Diencephalon (tissue), 1 donor: Measurements from ENCODE around the gene CXCL6. TPM values are rescaled to one million over a fixed set of nuclear protein-coding genes. Genes with fewer than 3 reads are reported as not detected.

ENCODE experiments used
- total RNA-seq: library from RNA; depleted of rRNA; stranded (reverse); fragments of >200 nt; gene quantifications from one replicate; pipeline ENCODE4 v1.2.3, GENCODE V29; 2014

Gene CXCL6
- 0.69 TPM for total RNA-seq

DNA sequence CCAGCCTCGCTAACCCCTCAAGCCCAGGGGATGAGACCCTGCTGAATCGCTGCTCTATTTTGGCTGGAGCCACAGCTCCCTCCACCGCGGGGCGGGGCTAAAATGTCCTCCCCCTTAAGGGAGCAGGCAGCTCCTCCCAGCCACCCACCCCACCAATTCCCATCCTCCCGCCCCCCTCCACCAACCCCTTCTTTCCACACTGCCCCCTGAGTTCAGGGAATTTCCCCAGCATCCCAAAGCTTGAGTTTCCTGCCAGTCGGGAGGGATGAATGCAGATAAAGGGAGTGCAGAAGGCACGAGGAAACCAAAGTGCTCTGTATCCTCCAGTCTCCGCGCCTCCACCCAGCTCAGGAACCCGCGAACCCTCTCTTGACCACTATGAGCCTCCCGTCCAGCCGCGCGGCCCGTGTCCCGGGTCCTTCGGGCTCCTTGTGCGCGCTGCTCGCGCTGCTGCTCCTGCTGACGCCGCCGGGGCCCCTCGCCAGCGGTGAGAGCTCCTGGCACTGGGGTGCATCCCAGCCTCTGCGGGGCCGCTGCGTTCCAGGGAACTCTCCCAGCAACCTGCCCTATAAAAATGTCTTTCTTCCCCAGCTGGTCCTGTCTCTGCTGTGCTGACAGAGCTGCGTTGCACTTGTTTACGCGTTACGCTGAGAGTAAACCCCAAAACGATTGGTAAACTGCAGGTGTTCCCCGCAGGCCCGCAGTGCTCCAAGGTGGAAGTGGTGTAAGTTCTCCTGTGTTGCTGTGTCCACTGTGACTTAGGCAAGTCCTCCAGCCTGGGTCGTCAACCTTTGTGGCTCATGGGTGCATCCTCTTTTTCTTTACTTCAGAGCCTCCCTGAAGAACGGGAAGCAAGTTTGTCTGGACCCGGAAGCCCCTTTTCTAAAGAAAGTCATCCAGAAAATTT, at the start of gene CXCL6:
Gene CXCL6, plus strand, starts transcription at position 306 of the 907 bp plus-strand sequence. Its CDS starts 73 bp downstream, at position 379.

DNA sequence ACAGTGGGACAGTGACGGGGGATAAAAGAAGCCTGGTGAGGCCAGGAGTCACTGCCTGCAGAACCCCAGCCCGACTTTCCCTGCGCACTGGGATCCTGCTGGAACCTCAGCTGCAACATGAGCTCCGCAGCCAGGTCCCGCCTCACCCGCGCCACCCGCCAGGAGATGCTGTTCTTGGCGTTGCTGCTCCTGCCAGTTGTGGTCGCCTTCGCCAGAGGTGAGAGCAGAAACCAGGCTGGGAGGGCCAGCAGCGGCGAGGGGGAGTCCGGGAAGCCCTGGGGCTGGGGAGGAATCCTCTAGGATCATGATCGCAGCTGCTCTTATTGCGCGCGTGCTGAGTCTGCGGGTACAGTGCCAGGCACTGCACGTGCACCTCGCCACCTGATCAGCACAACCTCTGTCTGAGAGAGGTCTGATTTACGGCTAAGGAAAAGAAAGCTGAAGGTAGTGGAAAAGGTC, 16.8 kb downstream of the CXCL6 start, which contains the start of gene PF4V1:
Gene PF4V1, plus strand, starts transcription at position 51 of the 459 bp plus-strand sequence. Its CDS starts 67 bp downstream, at position 118.

DNA sequence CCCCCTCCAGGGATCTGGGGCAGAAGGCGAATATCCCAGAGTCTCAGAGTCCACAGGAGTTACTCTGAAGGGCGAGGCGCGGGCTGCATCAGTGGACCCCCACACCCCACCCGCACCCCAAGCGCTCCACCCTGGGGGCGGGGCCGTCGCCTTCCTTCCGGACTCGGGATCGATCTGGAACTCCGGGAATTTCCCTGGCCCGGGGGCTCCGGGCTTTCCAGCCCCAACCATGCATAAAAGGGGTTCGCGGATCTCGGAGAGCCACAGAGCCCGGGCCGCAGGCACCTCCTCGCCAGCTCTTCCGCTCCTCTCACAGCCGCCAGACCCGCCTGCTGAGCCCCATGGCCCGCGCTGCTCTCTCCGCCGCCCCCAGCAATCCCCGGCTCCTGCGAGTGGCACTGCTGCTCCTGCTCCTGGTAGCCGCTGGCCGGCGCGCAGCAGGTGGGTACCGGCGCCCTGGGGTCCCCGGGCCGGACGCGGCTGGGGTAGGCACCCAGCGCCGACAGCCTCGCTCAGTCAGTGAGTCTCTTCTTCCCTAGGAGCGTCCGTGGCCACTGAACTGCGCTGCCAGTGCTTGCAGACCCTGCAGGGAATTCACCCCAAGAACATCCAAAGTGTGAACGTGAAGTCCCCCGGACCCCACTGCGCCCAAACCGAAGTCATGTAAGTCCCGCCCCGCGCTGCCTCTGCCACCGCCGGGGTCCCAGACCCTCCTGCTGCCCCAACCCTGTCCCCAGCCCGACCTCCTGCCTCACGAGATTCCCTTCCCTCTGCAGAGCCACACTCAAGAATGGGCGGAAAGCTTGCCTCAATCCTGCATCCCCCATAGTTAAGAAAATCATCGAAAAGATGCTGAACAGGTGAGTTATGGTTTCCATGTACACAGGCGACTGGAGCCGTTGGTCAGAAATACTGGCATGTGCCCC, 32.9 kb downstream of the CXCL6 start, which contains the start of gene CXCL1:
Gene CXCL1, plus strand, starts transcription at position 264 of the 926 bp plus-strand sequence. Its CDS starts 78 bp downstream, at position 342.

Other genes with a start within 250 kb of the CXCL6 start
- gene RASSF6, start 216.2 kb upstream of the CXCL6 start, total RNA-seq = 0.23 TPM
- 0.23 TPM for gene CXCL8, start 96.1 kb upstream of the CXCL6 start, total RNA-seq
- 1.6 TPM for gene PF4V1, start 16.6 kb downstream of the CXCL6 start, total RNA-seq
- 1.2 TPM for gene CXCL1, start 32.7 kb downstream of the CXCL6 start, total RNA-seq
- gene PF4, start 145.3 kb downstream of the CXCL6 start, total RNA-seq = 1.8 TPM
- gene PPBP, start 151.5 kb downstream of the CXCL6 start, total RNA-seq = 4.6 TPM
- gene CXCL5, start 162.0 kb downstream of the CXCL6 start, total RNA-seq = 0.92 TPM
- gene CXCL3, start 202.0 kb downstream of the CXCL6 start, total RNA-seq = 1.2 TPM